SK-N-SH (cell line): ENCODE measurements around the gene TMSB10.

ENCODE experiments used
- CTCF ChIP-seq: fragments of 200-600 bp; sonication (generic); IDR thresholded peaks from 2 replicates; pipeline ENCODE4 v1.6.1; 2017; ENCODE audit warnings: antibody characterized with exemption, mild to moderate bottlenecking, moderate library complexity
- FOSL2 ChIP-seq: IDR thresholded peaks from 2 replicates; pipeline ENCODE4 v1.4.0; 2012; ENCODE audit warnings: low read depth, mild to moderate bottlenecking, moderate library complexity, borderline replicate concordance
- PBX3 ChIP-seq: IDR thresholded peaks from 2 replicates; pipeline ENCODE4; 2012
- POLR2AphosphoS5 ChIP-seq: IDR thresholded peaks from 2 replicates; pipeline ENCODE4 v1.6.1; 2012; ENCODE audit warnings: low read depth, low read length
- USF1 ChIP-seq: IDR thresholded peaks from 2 replicates; pipeline ENCODE4 v1.4.0; 2012; ENCODE audit warnings: low read depth, borderline replicate concordance

DNA sequence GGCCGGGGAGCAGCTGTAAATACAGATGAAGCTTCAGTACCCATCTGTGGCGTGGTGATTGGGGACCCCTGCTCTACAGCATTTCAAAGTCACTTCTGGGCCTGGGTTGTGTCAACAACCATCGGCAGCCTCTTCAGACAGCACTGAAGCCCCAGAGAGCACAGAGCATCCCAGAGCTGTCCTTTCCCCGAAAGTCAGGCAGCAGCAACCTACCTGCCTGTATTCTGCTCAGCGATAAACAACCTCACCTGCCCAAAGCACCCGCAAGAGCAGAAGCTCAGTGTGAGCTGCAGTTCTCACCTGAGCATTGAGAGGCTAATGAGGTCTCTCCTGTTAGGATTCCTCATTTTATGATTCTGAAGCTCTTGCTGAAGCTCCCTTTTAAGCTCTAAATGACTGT is 43.9 kb upstream of the TMSB10 start:
- TF ChIP-seq CTCF (no peak), POLR2AphosphoS5 (no peak), PBX3 (no peak), FOSL2 (no peak), USF1 (no peak)
